Fibroblast of skin of left biceps (primary cell): ENCODE results near the gene THOC1.

ENCODE experiments used
- DNase-seq, 2 experiments: peaks; one replicate each; pipeline ENCODE4 v3.0.0-alpha.2; 2013; ENCODE audit warnings: low read depth in 2 of 2

THOC1 gene

DNA sequence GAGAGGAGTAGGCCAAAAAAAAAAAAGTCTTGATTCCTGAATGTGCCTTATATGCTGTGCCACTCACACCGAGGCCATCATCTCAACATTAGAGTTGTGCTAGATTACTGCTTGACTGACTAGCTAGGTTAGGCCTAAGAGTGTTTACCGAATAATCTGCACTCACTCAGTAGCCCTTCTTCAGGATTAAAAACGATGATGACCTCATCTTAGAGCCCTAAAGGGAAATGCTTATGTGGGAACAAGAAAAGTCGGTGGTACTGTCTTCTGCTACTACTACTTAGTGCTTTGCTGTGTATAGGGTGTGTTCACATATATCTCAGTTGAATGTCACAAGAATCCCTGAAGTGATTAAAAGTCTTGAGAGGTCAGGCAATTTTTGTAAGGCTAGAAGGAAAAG is 54.3 kb downstream of the THOC1 start:
- no peak for DNase-seq

DNA sequence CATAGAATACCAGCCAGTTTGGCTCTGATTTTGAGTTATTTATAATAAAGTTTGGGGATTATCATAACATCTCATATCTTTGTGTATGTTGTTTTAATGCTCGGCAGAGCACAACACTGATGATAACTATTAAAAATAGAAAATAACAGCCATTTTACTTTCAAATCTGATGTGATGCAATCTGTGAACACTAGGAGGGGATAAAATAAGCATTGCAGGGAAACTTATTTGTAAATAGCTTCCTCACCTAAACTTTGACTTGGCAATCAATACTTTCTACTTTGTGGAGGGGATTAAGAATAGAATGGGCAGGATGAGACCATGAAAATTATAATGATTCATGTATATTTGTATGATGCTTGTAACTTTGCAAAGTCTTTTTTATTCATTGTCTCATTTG is 55.1 kb downstream of the THOC1 start:
- no peak for DNase-seq

DNA sequence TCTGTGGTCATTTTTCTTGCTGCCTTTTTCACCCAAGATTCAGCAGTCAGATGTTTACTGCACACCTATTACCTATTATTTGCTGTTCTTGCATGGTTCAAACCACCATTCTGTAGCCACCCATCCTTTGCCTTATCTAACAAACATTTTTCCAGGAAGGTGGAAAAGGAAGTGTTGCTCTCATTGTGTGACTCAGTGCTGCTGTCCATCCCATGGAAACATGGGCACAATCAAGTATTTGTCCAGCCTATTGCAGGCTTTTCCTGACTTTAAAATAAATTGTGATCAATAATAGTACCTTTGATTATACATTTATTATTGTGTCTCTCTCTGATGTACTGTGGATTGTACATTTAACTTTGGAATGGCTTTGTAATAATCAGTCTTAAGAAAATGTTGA is 56.3 kb downstream of the THOC1 start:
- DNase-seq: no peak

DNA sequence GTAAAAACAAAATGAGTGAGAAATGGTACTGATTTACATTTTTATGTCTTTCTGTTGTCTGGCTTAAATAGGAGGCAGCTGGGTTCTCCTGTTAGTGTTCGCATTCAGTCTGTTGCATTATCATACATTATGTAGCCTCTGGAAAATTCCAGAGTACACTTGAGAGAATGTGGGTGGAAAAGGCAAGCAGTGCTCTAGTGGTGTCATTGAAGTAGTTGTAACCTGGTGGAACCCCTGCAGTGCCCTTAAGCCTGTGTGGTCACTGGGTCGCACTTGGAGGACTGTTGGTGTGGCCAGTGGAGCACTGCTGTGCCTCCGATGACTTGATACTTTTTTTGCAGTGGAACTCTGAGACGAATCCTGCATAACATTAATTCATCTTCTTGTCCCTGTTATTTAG is 57.1 kb downstream of the THOC1 start:
- DNase-seq: no peak

DNA sequence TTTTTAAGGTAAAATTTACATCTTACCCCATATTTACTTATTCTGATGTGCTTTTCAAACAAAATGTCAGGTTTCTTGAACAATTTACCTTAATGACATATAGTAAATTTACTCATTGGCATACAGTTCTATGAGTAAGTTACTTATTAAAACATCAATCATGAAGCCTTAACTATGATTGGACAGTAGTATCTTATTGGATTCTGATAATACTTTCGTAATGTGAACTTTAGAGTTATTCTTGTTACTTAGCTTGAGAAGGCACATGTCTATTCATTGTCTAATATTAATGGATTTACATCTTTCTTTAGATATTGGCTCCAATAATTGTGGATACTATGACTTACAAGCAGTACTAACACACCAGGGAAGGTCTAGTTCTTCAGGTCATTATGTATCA is 57.8 kb downstream of the THOC1 start:
- no peak for DNase-seq

DNA sequence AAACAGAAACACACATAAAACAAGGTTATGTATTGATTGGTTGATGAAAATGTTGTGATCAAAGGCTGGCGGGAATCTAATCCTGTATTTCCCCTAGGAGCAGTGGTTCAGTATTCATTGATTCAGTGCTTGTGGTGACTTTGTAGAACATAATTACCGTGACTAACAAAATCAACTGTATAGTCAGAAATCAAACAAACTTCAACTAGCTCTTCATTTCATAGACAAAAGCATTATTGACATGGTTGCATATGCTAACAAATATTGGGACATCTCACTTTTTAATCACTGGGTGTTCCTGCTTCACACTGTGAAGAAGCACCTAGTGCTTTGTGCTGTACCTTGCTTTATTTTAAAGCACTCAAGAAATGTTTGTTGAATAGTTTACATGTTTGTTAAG is 68.1 kb downstream of the THOC1 start:
- DNase-seq: no peak

DNA sequence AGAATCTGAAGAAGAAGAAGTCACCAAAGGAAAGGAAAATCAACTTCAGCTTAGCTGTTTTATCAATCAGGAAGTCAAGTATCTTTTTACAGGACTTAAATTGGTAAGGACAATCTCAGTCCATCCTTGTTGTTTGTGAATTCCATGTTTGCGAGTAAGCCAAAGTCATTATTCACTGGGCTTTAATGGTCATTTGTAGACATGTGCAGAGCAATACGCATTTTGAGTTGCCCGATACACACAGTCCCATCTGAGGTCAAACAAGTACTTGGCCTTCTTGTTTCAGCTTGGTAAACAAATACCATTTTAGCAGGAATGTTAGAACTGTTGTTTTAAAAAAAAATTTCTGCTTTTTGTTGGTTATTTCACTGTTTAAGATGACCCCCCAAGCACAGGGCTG is 68.6 kb downstream of the THOC1 start:
- no peak for DNase-seq

DNA sequence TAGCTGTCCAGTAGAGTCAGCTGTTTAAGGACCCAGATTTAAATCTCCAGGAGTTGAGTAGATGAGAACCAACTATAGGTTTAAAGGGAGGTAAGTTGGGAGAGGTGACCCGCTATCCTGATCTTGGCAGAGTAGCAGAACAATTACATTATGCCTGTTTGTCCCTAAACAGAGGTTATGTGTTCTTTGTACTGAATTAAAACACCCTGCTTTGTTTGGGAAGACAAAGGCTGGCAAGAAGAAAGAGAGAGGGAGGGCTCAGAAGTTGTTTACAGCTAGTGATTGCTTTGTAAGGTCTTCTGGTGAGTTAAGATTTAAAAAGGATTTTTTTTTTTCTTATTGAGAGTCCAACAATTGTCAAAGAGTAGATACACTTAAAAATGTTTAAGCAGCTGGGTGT is 72.2 kb downstream of the THOC1 start:
- no peak for DNase-seq

DNA sequence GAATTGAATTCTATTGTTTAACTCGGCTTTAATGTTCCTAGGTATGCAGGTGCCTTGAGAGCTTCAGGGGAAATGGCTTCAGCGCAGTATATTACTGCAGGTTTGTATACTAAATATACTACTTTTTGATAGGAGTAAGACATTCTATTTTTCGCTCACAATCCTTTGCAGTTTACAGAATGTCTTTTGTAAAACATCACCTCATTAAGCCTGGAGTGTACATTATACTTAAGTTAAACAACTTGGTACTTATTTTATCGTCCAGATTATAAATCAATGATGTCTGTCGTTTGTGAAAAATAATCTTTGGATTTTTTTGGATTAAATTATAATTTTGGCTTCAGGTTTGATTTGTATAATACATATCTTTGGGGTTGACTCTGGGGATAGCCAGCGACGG is 75.0 kb downstream of the THOC1 start:
- DNase-seq: no peak

DNA sequence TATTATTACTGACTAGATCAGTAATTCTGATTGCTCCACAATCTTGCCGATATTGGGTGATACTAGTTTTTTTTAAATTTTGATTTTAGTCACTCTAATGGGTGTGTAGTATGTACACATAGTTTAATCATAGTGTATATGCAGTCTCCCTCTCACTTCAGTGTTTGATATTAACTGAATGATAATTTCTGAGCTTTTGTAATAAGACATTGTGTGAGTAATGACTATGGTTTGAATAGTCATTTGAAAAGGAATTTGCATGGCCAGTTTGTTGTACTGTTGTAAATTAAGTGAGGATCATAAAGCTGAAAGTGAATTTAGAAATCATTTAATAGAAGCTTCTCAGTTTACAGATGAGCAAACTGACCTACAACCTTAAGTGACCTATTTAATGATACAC is 76.1 kb downstream of the THOC1 start:
- DNase-seq: no peak

DNA sequence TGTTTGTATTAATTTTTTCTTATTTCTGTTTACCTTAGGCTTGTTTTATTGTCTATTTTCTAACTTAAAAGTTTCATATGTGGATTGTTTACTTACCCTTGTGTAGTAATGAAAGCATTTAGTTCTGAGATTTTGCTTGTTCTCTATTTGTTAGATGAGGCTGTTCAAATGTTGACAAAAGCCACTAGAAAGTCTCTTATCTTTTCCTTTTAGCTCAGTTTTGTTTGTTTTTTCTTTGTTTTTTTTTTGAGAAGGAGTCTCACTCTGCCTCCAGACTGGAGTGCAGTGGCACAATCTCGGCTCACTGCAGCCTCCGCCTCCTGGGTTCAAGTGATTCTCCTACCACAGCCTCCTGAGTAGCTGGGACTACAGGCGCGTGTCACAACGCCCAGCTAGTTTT is 78.6 kb downstream of the THOC1 start:
- DNase-seq: no peak

DNA sequence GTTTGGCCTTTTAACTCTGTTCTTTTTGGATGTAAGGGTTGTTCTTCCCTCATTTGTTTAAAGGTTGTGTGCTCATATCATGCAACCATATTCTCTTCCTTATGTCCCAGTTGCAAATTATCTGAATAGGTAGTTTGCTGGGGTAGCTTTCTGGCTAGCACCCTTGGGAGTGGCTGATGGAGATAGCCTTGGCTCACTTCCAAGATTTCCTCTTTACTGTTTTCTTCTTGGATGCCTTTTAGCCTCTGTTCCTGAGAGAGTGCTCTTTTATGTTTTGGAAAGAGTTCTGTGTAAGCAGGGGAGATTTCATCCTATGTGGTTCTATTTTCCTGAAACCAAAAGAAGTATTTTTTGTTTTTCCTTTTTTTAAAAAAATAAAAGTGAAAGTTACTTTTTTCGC is 84.1 kb downstream of the THOC1 start:
- no peak for DNase-seq

DNA sequence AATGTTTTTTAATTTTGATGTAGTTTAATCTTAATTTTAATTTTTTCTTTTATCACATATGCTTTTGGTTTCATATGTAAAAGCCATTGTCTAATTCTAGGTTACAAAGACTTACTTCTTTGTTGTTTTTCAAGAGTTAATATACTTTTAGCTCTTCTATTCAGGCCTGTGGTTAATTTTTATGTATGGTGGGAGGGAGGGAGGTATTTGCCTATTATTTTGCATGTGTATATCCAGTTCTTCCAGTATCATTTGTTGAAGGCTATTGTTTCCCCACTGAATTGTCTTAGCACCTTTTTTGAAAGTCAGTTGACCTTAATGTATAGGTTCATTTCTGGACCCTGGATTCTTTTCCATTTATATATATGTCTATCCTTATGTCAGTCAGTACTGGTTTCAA is 86.1 kb downstream of the THOC1 start:
- no peak for DNase-seq

DNA sequence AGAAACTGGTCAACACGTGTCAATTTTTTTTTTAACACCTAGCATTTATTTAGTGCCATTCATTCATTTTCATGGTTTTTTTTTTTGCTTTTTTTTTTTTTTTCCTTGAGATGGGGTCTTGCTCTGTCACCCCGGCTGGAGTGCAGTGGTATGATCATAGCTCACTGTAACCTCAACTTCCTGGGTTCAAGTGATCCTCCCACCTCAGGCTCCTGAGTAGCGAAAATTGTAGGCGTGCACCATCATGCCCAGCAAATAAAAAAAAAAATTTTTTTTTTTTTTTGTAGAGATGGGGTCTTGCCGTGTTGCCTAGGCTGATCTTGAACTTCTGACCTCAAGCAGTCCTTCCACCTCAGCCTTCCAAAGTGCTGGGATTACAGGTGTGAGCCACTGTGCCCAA is 88.3 kb downstream of the THOC1 start:
- DNase-seq: no peak

DNA sequence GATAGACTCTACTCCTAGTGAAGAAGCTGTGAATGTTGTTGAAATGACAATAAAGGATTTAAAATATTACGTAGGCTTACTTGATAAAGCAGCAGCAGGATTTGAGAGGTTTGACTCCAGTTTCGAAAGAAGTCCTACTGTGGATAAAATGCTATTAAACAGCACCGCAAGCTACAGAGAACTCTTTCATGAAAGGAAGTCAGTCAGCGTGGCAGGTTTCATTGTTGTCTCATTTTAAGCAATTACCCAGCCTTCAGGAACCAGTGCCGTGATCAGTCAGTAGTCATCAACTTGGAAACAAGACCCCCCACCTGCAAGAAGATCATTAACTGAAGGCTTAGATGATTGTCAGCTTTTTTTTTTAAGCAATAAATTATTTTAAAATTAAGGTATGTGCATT is 95.5 kb downstream of the THOC1 start:
- no peak for DNase-seq
